Peyer's patch (tissue), 4 donors: Measurements from ENCODE around the gene EID1.

Experiments
- POLR2A ChIP-seq, 2 donors: fragments of 450-650 bp; IDR thresholded peaks; one replicate each; pipeline ENCODE4 v1.5.1; 2017; ENCODE audit warnings: antibody characterized with exemption in 2 of 2, mild to moderate bottlenecking in 2 of 2, moderate library complexity in 2 of 2
- TF ChIP-seq, protein P1 (sequence below), 6 experiments: fragments of 450-650 bp in 4 of 6; fragments of 200-600 bp in 2 of 6; sonication (generic) in 1 of 6; IDR thresholded peaks; one replicate each; pipeline ENCODE4 v1.5.1; 2017 to 2019; ENCODE audit warnings: antibody characterized with exemption in 6 of 6, mild to moderate bottlenecking in 3 of 6, moderate library complexity in 1 of 6

DNA sequence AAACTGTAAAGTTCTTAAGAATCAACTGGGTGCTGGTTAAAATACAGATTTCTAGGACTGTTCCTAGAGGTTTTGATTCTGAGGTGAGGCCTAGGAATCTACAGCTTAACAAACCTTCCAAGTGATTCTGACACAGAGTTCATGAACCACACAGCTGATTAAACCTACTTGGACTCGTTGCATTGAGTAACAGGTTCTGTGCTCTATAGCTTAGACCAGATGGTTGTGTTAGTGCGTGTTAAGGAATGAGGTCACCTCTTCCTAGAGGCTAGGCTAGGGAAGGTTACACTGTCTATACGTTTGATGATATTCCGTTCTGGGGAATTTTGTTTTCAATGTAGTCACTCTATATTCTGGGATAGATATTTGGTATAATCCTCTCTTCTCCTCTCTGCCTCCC is 21.9 kb downstream of the EID1 start:
- TF ChIP-seq, protein P1, sequence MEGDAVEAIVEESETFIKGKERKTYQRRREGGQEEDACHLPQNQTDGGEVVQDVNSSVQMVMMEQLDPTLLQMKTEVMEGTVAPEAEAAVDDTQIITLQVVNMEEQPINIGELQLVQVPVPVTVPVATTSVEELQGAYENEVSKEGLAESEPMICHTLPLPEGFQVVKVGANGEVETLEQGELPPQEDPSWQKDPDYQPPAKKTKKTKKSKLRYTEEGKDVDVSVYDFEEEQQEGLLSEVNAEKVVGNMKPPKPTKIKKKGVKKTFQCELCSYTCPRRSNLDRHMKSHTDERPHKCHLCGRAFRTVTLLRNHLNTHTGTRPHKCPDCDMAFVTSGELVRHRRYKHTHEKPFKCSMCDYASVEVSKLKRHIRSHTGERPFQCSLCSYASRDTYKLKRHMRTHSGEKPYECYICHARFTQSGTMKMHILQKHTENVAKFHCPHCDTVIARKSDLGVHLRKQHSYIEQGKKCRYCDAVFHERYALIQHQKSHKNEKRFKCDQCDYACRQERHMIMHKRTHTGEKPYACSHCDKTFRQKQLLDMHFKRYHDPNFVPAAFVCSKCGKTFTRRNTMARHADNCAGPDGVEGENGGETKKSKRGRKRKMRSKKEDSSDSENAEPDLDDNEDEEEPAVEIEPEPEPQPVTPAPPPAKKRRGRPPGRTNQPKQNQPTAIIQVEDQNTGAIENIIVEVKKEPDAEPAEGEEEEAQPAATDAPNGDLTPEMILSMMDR (IDR thresholded peaks at IDR 0.05), result no peak
- no peak for TF ChIP-seq POLR2A (IDR thresholded peaks at IDR 0.05)
